GM10248 (cell line): Measurements from ENCODE around the gene TGFBR3.
"Not testable (repeated sequence)": the region's sequence is repeated elsewhere in the genome, so short reads cannot be mapped to it uniquely, and the experiment has no call there.

ENCODE experiments used
- CTCF ChIA-PET: fragments of 300-600 bp; sonication (Branson Sonifier 250); formaldehyde crosslinking; extraction: SDS; loops from one replicate; lab custom pipeline; 2021; ENCODE audit warnings: antibody characterized with exemption; lab: Yijun Ruan, JAX
- POLR2A ChIA-PET: fragments of 350-650 bp; sonication (Branson Sonifier 250); formaldehyde crosslinking; extraction: SDS; loops from one replicate; lab custom pipeline; 2020; ENCODE audit warnings: antibody characterized with exemption; lab: Yijun Ruan, JAX
- DNase-seq: peaks from one replicate; pipeline ENCODE4 v3.0.0; 2012; ENCODE audit errors: extremely low spot score
- TF ChIP-seq, protein P1 (sequence below): IDR thresholded peaks from 2 replicates; pipeline ENCODE4 v1.5.1; 2012; ENCODE audit warnings: mild to moderate bottlenecking, low read depth; ENCODE audit errors: extremely low read depth, missing control alignments, control extremely low read depth

The TGFBR3 gene

DNA sequence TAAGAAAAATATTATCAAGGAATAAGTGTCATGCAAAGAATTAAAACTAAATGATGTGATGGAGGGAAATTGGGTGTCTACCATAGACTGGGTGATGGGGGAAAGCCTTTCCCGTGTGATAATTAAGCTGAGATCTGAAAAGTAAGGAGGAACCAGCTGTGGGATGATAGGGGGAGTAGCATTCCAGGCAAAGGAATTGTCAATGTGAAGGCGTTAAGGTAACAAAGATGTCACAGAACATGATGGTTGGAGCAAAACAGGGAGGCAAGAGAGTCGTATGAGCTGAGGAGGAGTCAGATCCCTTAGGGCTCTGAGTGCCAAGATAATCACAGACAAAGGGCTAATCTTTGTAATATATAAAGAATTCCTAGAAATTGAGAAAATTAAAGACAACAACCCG lies 215.2 kb downstream of the TGFBR3 start:
- DNase-seq, result no peak
- TF ChIP-seq, protein P1, sequence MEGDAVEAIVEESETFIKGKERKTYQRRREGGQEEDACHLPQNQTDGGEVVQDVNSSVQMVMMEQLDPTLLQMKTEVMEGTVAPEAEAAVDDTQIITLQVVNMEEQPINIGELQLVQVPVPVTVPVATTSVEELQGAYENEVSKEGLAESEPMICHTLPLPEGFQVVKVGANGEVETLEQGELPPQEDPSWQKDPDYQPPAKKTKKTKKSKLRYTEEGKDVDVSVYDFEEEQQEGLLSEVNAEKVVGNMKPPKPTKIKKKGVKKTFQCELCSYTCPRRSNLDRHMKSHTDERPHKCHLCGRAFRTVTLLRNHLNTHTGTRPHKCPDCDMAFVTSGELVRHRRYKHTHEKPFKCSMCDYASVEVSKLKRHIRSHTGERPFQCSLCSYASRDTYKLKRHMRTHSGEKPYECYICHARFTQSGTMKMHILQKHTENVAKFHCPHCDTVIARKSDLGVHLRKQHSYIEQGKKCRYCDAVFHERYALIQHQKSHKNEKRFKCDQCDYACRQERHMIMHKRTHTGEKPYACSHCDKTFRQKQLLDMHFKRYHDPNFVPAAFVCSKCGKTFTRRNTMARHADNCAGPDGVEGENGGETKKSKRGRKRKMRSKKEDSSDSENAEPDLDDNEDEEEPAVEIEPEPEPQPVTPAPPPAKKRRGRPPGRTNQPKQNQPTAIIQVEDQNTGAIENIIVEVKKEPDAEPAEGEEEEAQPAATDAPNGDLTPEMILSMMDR, result no peak
- ChIA-PET CTCF (interaction anchor here (0.7 kb wide), 1 partner anchor 10 kb away, joined by 3 read pairs; no protein-coding TSS in a partner anchor), POLR2A (no interaction called here)

DNA sequence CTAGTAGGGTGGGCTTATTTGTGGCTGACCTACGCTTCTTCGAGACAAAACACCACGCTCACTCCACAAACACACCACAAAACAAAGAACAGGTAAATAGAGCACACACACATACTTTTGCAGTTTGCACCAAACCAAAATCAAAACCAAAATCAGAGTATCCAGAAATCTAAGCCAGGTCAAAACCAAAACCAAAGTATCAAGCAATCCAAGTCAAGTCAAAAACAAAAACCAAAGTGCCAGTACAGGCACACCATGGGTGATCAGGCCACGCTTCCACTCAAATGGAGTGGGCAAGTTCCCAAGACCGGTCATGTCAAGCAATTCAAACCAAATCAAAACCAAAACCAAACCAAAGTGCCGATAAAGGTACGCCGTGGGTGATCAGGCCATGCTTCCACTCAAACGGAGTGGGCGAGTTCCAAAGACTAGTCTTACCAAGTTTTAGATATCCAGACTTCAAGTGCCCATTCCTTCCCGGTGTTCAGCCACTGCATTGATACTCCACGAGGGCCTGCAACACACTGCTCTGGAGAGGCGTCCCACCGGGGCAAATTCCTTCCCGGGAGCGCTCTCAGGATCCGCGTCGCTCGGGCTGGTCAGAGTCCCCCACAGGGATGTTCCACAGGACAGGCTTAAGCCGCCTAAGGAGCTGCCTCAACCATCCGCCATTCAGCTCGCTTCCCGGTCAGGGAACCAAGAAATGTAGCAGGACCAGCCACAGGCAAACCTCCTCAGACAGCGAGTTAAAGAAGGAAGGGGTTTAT lies 216.2 kb downstream of the TGFBR3 start:
- no peak for DNase-seq
- CTCF ChIA-PET, result no interaction called here
- POLR2A ChIA-PET, result no interaction called here
- TF ChIP-seq, protein P1, result no peak

DNA sequence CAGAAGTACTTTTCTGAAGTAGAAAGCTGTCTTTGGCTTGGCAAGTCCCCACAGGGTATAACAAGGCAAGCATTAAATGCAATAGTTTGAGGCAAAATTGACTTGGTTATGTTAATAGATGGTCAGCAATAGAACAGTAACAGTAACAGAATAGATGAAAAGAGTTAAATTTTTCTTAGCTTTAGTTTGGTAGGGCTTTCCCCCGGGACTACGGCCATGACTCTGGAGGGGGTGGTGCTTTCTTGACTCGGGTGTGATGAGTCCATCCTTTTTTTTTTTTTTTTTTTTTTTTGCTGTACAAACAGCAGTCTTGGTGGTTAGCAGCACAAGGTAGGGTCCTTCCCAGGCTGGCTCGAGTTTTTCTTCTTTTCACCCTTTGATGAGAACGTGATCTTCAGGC lies 219.3 kb downstream of the TGFBR3 start:
- CTCF ChIA-PET, result interaction anchor here (1.0 kb wide), 1 partner anchor 47 kb away, joined by 3 read pairs; no protein-coding TSS in a partner anchor
- POLR2A ChIA-PET, DNase-seq: not testable (repeated sequence)

DNA sequence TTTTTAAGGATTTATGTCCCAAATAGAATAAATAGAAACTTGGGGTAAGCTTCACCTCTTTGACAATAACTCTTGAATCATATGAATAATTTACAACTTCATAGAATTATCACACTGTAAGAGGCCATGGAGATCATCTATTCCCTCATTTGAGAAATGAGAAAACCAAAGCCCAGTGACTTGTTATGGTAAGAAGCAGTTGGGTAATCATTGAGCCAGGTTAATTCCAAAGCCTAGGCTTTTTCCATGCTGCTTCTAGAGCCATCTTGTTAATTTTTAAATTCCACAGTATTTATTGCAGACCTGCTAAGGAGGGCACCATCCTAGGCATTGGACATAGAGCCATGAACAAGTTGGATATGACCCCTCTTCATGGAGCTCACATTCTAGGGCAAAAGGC lies 224.8 kb downstream of the TGFBR3 start:
- TF ChIP-seq, protein P1, result no peak
- ChIA-PET CTCF (no interaction called here), POLR2A (no interaction called here)
- no peak for DNase-seq

DNA sequence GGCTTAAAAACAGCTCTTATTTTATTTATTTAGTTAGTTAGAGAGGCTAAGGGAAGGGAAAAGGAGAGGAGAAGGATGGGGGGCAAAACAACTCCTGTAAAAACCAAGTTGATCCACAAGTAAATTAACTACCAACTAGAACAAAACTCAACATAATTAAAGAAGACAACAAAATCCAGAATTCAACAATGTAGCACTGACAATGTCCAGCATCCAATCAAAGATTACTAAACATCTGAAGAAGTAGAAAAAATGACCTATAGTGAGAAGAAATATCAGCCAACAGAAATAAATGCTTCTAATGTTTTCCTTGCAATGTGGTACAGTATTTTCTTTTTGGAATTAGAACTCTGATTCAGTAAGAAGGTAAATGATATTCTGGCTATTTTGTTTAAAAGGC lies 225.2 kb downstream of the TGFBR3 start:
- ChIA-PET CTCF (no interaction called here), POLR2A (no interaction called here)
- DNase-seq, result no peak

DNA sequence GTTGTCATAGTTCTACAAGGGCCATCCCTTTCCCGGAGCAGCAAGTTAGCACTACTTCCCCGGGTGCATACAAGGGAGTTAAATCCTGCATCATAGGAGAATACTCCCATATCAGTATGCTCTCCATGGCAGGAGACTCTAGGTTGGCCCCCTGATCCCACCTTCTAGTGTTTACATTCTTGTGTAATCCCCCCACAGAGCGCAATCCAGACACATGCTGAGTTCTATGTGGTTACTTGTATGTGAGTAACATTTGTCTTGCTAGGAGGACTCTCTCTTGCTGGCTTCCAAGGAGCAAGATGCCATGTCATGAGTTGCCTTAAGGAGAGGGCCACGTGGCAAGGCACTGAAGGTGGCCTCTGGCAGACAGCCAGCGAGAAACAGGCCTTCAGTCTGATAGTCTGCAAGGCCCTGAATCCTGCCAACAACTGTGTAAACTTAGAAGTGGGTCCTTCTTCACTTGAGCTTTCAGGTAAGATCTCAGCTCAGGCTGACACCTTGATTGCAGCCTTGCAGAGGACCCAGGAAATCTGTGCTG lies 230.0 kb downstream of the TGFBR3 start:
- ChIA-PET CTCF (no interaction called here), POLR2A (no interaction called here)
- TF ChIP-seq, protein P1, result no peak

More for the DNA sequence above, 225.2 kb downstream of the TGFBR3 start:
- TF ChIP-seq, protein P1, result no peak

DNA sequence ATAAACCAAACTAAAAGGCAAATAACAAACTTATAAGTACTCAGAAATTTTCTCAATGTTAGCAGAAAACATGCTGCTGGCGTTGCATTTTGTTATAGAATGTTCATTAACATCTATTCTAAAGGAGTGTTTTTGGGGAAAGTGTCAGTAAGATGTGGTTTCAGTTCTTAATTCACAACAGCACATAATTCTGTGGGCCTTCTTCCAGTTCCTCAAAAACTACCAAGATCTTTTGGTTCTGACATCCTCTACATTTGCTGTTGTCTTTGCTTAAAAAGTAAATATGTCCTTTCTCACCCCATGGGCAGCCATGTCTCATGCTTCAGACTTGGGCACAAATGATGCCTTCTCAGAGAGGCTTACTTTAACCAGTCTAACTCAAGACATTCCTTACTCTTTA lies 232.8 kb downstream of the TGFBR3 start:
- ChIA-PET CTCF (no interaction called here), POLR2A (no interaction called here)
- peak; percentile 47 for DNase-seq
- TF ChIP-seq, protein P1, result no peak

More for the DNA sequence above, 230.0 kb downstream of the TGFBR3 start:
- DNase-seq, result no peak
